ENCODE results near the gene HEPN1. TPM values are rescaled to one million over a fixed set of nuclear protein-coding genes. Genes with fewer than 3 reads are reported as not detected.

The HEPN1 gene
- total RNA-seq: not detected

DNA sequence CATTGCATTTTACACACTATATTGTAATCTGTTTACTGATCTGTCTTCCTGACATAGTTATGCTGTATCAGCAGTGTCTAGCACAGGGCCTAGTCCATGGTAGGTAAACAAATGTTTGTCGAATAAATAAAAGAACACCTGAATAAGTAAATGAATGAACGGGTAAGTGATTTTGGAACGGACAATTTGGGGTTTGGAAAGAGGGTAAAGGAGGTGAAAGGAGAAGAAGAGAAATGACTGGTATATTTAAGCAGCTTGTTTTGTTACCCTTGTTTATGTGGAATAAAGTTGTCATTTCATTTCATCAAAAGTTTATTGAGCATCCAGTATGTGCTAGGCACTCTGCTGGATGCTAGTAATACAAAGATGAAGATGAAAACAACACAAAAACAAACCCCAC is at the start of gene HEPN1:
Gene HEPN1 (plus strand): TSS at position 301 of the 400 bp plus-strand sequence.
- no peak for ATAC-seq

DNA sequence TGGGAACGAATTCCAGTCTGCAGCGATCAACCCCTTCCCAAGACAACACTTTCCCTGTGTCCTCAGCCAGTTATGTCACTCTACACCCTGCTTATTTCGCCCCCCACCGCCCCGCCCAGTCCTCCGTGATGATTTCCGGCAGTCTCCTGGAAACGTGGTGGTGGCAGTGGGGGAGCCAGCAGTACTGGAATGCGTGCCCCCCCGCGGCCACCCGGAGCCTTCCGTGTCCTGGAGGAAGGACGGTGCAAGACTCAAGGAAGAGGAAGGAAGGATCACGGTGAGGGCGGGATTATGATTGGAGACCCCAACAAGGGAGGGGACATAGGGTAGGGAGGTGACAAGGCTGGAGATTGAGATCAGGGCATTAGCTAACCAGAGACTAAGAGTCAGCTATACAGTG is 49.7 kb upstream of the HEPN1 start:
- no peak for ATAC-seq

DNA sequence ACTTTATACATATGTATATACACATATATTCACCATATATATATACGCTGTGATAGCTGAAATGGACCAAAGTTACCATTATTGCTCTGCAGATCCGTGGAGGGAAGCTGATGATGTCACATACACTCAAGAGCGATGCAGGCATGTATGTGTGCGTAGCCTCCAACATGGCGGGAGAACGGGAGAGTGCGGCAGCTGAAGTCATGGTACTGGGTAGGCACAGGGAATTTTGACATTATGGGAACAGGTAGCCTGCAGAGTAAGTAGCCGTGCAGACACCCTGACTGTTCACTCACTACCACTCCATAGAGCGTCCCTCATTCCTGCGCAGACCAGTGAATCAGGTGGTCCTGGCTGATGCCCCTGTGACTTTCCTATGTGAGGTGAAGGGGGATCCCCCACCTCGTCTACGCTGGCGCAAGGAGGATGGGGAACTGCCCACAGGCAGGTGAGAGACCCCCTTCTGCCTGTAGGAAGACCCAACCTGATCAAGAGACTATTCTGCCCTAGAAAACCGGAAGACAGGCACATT is 49.1 kb upstream of the HEPN1 start:
- no peak for ATAC-seq

DNA sequence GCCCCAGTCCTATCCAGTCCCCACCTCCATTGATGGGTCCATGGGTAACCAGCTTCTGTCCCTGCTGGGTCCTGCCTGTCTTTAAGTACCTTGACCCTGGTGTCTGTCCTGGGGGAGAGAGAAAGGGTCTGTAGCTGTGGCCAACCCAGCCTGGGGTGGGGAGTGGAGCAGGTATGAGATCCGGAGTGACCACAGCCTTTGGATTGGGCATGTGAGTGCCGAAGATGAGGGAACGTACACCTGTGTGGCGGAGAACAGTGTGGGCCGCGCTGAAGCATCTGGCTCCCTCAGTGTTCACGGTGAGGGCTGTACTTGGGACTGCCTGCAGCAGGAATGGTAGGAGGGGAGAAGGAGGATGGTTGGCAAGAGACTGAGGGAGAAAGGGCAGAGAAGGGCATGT is 48.6 kb upstream of the HEPN1 start:
- ATAC-seq: no peak

DNA sequence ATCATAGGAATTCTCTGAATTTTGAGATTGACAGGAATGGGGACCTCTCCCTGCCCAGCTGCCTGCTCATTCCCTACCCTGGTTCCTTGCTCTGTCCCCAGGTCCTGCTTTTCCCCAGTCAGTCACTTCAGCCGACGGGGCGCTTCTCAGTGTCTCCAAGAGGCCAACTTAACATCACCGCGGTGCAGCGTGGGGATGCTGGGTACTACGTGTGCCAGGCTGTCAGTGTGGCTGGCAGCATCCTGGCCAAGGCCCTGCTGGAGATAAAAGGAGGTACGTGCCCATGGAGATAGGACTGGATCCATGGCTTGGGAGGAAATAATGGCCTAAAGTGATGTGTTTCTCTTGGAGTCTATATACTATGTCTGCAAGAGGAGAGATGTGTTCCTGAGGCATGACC is 46.8 kb upstream of the HEPN1 start:
- no peak for ATAC-seq

DNA sequence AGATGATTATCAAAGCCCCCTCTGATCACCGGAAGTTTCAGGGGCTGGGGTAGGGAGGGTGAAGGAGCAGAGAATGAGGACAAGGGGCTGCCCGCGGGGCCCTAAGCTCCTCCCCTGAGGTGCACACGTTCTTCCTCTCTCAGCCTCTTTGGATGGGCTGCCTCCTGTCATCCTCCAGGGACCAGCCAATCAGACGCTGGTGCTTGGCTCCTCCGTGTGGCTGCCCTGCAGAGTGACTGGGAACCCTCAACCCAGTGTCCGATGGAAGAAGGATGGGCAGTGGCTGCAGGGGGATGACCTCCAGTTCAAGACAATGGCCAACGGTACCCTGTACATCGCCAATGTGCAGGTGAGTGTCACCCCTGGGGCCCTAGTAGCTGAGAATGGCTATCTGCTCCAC is 46.3 kb upstream of the HEPN1 start:
- no peak for ATAC-seq

DNA sequence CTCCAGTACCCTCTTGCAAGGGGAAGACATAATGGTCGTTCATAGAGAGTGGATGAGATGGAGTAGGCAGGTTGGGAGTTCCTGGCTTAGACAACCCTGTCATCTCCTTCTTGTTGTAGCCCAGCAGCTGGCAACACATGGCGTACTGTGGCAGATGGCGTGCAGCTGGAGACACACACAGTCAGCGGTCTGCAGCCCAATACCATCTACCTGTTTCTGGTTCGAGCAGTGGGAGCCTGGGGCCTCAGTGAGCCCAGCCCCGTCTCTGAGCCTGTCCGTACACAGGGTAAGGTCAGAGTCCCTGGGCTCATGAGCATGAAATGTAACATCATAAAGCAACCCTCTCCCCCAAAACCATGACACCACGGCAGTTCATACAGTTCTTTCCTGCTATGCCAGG is 45.1 kb upstream of the HEPN1 start:
- no peak for ATAC-seq

DNA sequence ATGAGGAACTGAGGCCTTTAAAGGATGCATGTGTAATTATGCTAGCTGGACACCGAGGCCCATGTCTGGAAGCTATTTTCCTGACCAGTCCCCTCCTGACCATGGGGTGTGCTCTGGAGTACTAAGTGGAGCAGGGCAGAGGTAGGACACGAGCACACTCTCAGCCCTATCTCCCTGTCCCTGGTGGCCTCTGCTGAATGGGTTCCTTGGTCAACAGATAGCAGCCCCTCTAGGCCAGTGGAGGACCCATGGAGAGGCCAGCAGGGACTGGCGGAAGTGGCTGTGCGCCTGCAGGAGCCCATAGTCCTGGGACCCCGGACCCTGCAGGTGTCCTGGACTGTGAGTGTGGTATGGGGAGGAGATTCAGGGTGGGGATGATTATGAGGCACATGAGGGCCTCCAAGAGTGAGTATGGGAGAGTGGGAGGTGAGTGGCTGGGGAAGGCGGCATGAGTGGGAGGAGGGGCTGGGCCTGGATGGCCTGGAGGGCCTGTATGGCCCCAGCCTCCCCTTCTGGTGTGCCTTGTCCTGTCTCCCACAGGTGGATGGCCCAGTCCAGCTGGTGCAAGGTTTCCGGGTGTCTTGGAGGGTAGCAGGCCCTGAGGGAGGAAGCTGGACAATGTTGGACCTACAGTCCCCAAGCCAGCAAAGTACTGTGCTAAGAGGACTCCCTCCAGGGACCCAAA is 44.3 kb upstream of the HEPN1 start:
- ATAC-seq: no peak

DNA sequence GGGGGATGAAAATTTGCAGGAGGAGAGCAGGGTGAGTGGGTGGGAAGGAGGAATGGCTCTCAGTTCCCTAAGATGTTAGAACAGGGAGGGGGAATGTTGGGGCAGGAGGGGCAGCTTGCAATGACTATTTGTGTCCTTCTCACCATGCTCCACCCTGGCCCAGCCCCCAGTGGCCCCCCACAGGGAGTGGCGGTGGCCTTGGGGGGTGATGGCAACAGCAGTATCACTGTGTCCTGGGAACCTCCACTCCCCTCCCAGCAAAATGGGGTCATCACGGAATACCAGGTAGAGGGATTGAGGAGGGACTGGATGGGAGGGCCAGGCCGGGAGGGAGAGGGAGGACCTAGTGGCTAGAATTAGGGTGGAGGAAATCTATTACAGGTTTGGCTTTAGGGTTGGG is 43.6 kb upstream of the HEPN1 start:
- no peak for ATAC-seq

DNA sequence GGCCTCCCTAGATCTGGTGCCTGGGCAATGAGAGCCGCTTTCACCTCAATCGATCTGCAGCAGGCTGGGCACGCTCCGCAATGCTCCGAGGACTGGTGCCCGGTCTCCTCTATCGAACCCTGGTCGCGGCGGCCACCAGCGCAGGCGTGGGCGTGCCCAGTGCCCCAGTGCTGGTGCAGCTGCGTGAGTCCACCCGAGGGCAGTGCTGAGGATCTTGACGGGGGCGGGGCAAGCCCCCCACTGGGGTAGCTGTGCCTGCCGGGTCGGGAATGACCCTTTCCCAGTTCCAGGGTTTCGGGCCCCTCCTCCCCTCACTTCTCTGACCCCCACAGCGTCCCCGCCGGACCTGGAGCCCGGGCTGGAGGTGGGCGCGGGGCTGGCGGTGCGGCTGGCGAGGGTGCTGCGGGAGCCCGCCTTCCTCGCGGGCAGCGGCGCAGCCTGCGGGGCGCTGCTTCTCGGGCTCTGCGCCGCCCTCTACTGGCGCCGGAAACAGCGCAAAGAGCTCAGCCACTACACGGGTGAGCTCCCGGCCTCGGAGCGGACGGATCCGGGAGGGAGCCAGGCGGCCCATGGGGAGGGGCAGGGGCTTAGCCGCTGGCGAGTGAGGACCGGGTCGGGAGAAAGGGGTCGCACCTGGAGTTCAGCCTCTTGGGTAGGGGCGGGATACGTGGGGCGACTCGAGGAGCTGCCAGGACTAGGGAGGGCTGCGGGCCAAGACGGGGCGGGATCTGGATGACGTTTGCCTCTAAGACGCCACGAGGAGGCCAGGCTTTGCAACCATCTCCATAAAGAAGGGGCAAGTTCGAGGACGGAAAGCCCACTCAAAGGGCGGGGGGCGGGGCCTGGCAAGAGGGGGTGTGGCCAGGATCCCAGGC is 42.9 kb upstream of the HEPN1 start:
- ATAC-seq: peak; percentile 90

DNA sequence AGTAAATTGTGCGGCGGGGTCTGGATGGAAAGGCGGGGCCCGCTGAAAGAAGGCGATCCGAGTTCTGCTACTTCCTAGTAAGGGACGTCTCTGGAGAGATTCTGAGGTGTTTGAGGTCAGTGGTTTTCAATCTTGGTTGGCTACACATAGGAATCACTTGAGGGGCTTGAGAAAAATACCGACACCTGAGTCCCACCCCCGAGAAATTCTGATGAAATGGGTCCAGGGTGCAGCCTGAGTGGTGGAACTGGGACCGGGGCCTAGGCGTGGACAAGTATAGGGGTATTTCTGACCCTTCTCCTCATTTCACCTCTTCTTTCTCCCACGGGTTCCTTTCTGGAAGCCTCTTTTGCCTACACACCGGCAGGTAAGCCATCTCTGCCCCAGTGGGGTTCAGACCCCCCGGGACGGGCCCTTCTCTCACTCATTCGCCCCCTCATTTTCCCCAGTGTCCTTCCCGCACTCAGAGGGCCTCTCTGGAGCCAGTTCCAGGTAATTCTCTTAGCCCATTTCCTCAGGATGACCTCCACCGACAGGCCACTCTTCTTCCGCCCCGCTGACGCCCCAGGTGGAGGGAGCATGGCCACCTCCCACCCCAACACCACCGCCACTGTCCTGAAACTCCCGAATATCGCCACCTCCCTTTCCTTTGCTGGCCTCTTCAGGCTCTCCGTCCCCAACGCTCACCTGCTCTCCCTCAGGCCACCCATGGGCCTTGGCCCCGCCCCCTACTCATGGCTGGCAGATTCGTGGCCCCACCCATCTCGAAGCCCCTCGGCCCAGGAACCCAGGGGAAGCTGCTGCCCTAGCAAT is 42.0 kb upstream of the HEPN1 start:
- ATAC-seq: no peak

DNA sequence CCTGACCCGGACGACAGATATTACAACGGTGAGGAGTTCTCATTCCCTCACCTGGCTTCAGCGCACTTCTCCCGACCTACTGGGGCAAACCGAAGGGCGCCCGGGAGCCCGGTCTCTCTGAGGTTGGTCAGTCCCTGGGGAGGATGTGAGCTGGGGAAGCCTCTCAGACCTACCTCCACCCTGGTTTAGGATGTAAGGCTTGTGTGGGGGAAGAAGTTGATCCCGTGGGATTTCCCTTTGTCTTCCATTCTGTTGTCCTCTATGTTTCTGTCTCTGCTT is 41.5 kb upstream of the HEPN1 start:
- no peak for ATAC-seq

DNA sequence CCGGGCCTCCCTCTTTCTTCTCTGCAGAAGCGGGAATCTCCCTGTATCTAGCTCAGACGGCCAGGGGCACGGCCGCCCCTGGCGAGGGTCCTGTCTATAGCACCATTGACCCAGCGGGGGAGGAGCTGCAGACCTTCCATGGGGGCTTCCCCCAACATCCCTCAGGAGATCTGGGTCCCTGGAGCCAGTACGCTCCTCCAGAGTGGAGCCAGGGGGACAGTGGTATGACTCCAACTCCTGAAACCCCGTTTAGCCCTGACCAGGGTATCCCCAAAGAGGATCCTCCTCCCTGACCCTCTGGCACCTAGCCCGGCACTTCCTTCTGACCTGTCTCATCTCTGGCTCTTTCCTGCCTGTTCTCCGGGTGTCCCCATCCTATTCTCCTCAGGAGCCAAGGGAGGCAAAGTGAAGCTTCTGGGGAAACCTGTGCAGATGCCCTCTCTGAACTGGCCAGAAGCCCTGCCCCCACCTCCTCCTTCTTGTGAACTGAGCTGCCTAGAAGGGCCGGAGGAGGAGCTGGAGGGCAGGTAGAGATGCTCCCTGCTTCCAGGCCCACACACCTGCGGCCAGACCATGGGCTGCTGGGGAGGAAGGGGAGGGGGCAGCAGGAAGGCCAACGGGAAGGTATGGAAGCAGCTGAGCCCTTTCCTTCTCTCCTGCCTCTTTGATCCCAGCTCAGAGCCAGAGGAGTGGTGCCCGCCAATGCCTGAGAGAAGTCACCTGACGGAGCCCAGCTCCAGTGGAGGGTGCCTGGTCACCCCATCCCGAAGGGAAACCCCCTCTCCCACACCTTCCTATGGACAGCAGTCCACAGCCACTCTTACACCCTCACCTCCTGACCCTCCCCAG is 40.9 kb upstream of the HEPN1 start:
- ATAC-seq: no peak

DNA sequence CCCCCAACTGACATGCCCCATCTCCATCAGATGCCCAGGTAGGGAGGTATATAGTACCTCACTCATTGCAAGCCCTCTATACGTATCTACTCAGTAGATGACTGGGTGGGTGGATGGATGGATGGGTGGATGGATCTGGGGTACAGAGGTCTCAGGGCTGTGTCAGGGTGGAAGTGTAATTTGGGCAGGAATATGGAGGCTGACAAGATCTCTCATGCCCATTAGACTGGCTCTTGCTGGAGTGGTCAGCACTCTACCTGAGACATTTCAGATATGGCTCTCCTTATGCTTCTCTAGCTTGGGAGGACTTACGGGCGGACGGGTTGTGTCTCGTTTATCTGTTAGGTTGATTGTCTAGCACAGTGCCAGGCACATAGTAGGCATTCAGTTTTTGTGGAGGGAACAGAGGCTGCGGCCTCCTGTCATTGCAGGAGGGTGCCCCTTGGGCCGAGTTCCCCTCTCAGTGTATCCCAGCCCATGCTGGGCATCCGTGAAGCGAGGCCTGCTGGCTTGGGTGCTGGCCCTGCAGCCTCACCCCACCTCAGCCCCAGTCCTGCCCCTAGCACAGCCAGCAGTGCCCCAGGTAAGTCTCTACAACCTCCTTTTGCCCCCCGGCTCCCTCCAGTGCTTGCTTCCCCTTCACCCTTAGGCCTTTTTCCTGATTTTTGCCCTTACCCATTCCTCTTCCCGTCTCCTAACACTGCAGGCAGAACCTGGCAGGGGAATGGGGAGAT is 40.1 kb upstream of the HEPN1 start:
- ATAC-seq: no peak

DNA sequence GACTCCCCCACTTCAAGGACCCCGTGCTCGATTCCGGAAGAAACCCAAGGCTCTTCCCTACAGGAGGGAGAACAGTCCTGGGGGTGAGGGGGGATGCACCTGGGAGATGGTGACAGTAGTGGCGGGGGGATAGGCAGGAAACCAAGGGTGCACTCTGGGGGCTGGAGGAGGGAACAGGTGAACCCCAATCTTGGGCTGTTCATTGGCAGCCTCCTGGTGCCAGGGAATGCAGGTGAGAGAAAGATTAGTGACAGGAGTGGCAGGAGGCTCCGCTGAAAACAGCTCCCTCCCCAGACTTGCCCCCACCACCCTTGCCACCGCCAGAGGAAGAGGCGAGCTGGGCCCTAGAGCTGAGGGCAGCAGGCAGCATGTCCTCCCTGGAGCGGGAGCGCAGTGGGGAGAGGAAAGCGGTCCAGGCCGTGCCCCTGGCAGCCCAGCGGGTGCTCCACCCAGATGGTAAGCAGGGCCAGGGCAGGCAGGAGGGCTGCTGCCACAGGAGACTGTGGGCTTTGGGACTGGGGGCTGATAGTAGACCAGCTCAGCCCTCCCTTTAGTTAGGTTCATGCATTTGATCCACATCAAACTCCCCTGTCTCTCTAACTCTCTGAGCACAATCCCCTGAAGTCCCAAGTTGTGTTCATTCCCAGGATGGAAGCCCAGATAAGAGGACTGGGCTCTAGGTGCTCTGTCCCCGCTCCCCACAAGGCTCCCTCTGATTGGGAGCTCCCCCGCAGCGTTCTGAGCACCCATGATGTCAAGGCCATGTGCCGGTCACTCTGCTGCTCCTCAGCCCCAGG is 39.4 kb upstream of the HEPN1 start:
- ATAC-seq: no peak

DNA sequence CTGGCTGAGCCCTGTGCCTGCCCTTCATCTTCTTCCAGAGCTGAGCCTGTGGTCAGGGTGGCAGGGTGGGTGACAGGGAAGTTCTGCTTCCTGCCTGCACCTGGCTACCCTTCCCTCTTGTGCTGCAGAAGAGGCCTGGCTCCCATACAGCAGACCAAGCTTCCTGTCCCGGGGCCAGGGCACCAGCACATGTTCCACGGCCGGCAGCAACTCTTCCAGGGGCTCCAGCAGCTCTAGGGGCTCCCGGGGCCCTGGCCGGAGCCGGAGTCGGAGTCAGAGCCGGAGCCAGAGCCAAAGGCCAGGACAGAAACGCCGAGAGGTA is 38.8 kb upstream of the HEPN1 start:
- ATAC-seq: no peak

DNA sequence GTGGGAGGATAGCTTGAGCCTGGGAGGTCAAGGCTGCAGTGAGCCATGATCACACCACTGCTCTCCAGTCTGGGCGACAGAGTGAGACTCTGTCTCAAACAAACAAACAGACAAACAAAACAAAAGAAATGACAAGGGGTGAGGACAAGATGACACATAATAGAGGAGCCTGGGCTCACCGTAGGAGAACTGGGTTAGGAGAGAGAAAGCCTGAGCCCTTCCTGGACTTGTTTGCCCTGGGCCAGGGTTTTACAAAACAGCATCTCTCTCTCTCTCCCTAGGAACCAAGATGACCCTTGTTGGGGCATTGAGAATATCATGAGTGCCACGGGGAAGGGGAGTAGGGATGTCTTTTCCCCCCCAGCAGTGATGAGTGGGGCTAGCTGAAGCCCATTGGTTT is 38.1 kb upstream of the HEPN1 start:
- no peak for ATAC-seq

DNA sequence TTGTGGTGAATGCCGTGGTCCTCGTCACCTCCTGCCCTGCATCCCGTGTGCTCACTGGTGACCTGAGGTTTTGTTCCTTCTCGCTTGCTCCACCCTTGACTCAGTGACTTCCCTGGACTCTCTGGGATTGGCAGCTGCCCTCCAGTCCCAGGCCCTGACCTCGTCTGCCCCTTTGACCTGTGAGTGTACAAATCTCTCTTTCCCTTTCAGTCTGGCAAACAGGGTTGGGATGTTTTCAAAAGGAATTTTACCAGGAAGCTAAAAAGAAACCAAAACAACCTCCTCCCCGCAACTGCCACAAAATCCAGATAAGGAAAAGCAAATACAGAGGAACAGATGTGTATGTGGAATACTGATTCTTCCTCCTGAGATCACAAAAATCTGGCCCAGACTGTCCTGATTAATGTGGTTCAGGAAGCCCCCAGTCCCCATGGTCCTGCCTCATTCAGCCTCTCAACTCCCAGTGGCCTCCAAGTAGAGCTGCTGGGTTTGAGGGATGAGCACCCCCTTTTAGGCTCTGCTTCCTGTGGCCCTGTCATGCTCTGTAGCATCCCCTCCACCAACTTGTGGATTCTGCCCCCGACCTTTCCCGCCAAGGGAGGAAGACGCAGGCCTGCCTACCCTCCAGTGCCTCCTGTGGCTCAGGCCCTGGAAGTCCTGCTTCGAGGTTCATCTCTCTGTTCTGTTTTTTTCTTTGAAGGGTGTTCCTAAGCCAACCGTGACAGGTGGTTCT is 36.5 kb upstream of the HEPN1 start:
- no peak for ATAC-seq

DNA sequence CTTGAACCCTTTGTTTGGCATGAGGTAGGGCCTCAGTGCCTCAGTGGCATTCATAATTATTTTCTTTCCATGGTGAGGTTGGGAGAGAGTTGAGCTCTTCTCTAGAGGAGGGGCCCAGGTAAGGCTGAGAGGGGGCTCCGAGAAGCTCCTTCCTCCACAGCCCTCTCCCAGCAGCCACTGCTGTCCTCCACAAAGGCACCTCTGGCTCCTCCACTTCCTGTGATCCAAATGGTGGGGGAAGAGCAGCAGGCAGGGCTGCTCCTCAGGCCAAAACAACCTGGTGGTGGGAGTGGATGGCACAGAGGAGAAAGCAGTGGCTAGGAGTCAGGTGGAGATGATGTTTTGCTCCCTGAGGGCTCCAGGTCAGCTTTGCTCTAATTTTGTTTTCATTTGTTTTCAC is 34.7 kb upstream of the HEPN1 start:
- ATAC-seq: no peak

DNA sequence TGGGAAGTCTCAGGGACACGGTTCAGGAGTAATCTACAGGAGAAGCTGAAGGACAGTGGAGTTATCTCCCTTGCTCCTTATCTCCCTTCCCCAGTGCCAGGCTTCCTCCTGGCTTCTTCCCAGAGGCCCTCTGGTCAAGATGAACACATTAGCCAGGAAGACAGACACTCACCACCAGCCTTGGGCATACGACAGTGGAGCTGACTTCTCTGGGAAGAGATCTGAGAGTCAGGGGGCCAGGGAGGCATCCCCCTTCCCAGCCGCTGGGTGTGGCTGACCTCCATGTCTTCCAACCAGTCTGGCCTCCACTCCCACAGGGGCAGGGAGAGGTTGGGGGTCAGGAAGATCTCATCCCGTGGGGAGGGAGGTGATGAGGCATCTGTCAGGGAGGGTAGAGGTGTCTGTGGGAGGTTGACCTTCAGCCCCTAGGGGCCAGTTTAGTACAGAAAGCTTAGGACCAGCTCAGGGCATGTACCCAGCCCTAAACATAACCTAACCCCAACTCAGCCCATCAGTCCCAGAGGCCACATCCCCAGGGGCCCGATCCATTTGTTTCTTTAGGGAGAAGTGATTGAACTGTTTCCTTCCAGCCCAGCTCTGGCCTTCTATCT is 34.1 kb upstream of the HEPN1 start:
- no peak for ATAC-seq
